Activated CD4-positive, alpha-beta T cell treated with anti-CD3 and anti-CD28 coated beads for 36 hours (primary cell): ENCODE data around the gene RNU2-1. TPM values are rescaled to one million over a fixed set of nuclear protein-coding genes. Genes with fewer than 3 reads are reported as not detected.
"Not testable (repeated sequence)": the region's sequence is repeated elsewhere in the genome, so short reads cannot be mapped to it uniquely, and the experiment has no call there.

Experiments
- ATAC-seq: fragments of 200-7000 bp; cut with Tn5 transposase; one replicate; pipeline ENCODE4 v1.10.0; 2021; ENCODE audit warnings: mild to moderate bottlenecking, moderate library complexity
- CTCF ChIA-PET: fragments of 350-600 bp; sonication (Branson Sonifier 250); formaldehyde crosslinking; loops from one replicate; lab custom pipeline; 2021; ENCODE audit warnings: antibody characterized with exemption; lab: Charles Lee
- POLR2A ChIA-PET: fragments of 350-600 bp; sonication (Branson Sonifier 250); formaldehyde crosslinking; loops from one replicate; lab custom pipeline; 2021; ENCODE audit warnings: antibody characterized with exemption, inconsistent platforms; lab: Charles Lee
- DNase-seq: peaks from one replicate; pipeline ENCODE4 v3.0.0-alpha.2; 2020
- H3K27ac Mint-ChIP-seq: one replicate; pipeline ENCODE4 v1.8.0; 2021; ENCODE audit warnings: mixed read lengths
- H3K27me3 Mint-ChIP-seq: one replicate; pipeline ENCODE4 v1.8.0; 2021; ENCODE audit warnings: mixed read lengths
- H3K36me3 Mint-ChIP-seq: one replicate; pipeline ENCODE4 v1.8.0; 2021; ENCODE audit warnings: low read depth, mixed read lengths
- H3K4me1 Mint-ChIP-seq: one replicate; pipeline ENCODE4 v1.8.0; 2021; ENCODE audit warnings: mixed read lengths
- H3K4me3 Mint-ChIP-seq: one replicate; pipeline ENCODE4 v1.8.0; 2021; ENCODE audit warnings: mild to moderate bottlenecking, moderate library complexity, mixed read lengths
- H3K9me3 Mint-ChIP-seq: one replicate; pipeline ENCODE4 v1.8.0; 2021; ENCODE audit warnings: low read depth, mixed read lengths
- intact Hi-C, 2 experiments: fragments of 100-400 bp; cut with DNase I in 1 of 2; cut with micrococcal nuclease in 1 of 2; formaldehyde crosslinking; loops; one replicate each; pipeline versions ENCODE4 v1.14.2 to v1.15.1; 2022 to 2024; cut with DNase I, micrococcal nuclease
- total RNA-seq, 2 experiments: library from RNA; stranded (reverse); gene quantifications; one replicate each; pipeline ENCODE4 v1.2.3, GENCODE V29; 2021

Gene RNU2-1
- total RNA-seq, 2 experiments from 2014 or later = 2,288 to 7,298 TPM

- H3K36me3 Mint-ChIP-seq, DNase-seq, H3K27ac Mint-ChIP-seq, H3K4me3 Mint-ChIP-seq, H3K9me3 Mint-ChIP-seq, H3K27me3 Mint-ChIP-seq, ATAC-seq, POLR2A ChIA-PET, H3K4me1 Mint-ChIP-seq, CTCF ChIA-PET, intact Hi-C loops: not testable (repeated sequence)
Observed at GRCh38 chr17:43228020-43228782, 5.6 kb downstream of the RNU2-1 start, which contains the start of gene CCDC200. Gene CCDC200, minus strand, starts transcription at chr17:43228623. Its CDS starts 69 bp downstream, at chr17:43228554.

- CTCF ChIA-PET = interaction anchor here (0.7 kb wide), 2 partner anchors 89 to 403 kb away, joined by 3 to 4 read pairs; no protein-coding TSS in a partner anchor
- H3K27me3 Mint-ChIP-seq = no peaks in the 10 kb centered on the region
- intact Hi-C loops = no loop called here
- H3K4me1 Mint-ChIP-seq = peaks cover under 1% of the 10 kb centered on the region
- DNase-seq (no peak), ATAC-seq (no peak)
- POLR2A ChIA-PET = interaction anchor here (0.9 to 1.1 kb wide), 3 partner anchors 14 to 90 kb away, joined by 3 to 5 read pairs (median 3); no protein-coding TSS in a partner anchor
- no peak overlapping the region for H3K4me3 Mint-ChIP-seq
- H3K36me3 Mint-ChIP-seq = peaks cover 2% of the 10 kb centered on the region
- no peaks in the 10 kb centered on the region for H3K9me3 Mint-ChIP-seq
- H3K27ac Mint-ChIP-seq = no peak overlapping the region
Observed at GRCh38 chr17:43226393-43226792, 7.4 kb downstream of the RNU2-1 start.

GRCh38 chr17:43224146-43224705, 9.6 kb downstream of the RNU2-1 start:
- ChIA-PET POLR2A (no interaction called here), CTCF (interaction anchor here (0.7 kb wide), 1 partner anchor 228 kb away, joined by 3 read pairs; no protein-coding TSS in a partner anchor)
- Mint-ChIP-seq H3K27ac (no peak overlapping the region), H3K4me1 (peaks cover 3% of the 10 kb centered on the region), H3K27me3 (no peaks in the 10 kb centered on the region), H3K9me3 (no peaks in the 10 kb centered on the region), H3K4me3 (no peak overlapping the region), H3K36me3 (peaks cover 2% of the 10 kb centered on the region)
- intact Hi-C loops = loop anchor here in 1 of 2 experiments (5.0 kb wide), 1 partner anchor 93 kb away; no protein-coding TSS in a partner anchor
- no peak for ATAC-seq
- no peak for DNase-seq

GRCh38 chr17:43220511-43221125, 13.2 kb downstream of the RNU2-1 start:
- peaks cover 20% of the 10 kb centered on the region for H3K4me1 Mint-ChIP-seq
- ATAC-seq (no peak), DNase-seq (no peak)
- no peaks in the 10 kb centered on the region for H3K9me3 Mint-ChIP-seq
- ChIA-PET CTCF (no interaction called here), POLR2A (interaction anchor here (1.1 kb wide), 1 partner anchor 49 kb away, joined by 3 read pairs; no protein-coding TSS in a partner anchor)
- peaks cover 13% of the 10 kb centered on the region for H3K36me3 Mint-ChIP-seq
- no peak overlapping the region for H3K4me3 Mint-ChIP-seq
- H3K27me3 Mint-ChIP-seq = no peaks in the 10 kb centered on the region
- intact Hi-C loops = loop anchor here in 1 of 2 experiments (5.0 kb wide), 1 partner anchor 97 kb away; no protein-coding TSS in a partner anchor
- H3K27ac Mint-ChIP-seq = no peak overlapping the region

- POLR2A ChIA-PET = interaction anchor here (1.1 kb wide), 1 partner anchor 48 kb away, joined by 3 read pairs; no protein-coding TSS in a partner anchor
- H3K36me3 Mint-ChIP-seq = peaks cover 17% of the 10 kb centered on the region
- DNase-seq = no peak
- peaks cover 20% of the 10 kb centered on the region for H3K4me1 Mint-ChIP-seq
- no peaks in the 10 kb centered on the region for H3K9me3 Mint-ChIP-seq
- ATAC-seq = no peak
- CTCF ChIA-PET = interaction anchor here (1.0 kb wide), 1 partner anchor 89 kb away, joined by 3 read pairs; no protein-coding TSS in a partner anchor
- H3K27me3 Mint-ChIP-seq = no peaks in the 10 kb centered on the region
- no peak overlapping the region for H3K4me3 Mint-ChIP-seq
- no peak overlapping the region for H3K27ac Mint-ChIP-seq
- intact Hi-C loops = loop anchor here in 1 of 2 experiments (5.0 kb wide), 1 partner anchor 97 kb away; no protein-coding TSS in a partner anchor
Observed at GRCh38 chr17:43219746-43220380, 13.9 kb downstream of the RNU2-1 start.

GRCh38 chr17:43219001-43219400, 14.8 kb downstream of the RNU2-1 start:
- DNase-seq = no peak
- Mint-ChIP-seq H3K27ac (no peak overlapping the region), H3K4me3 (no peak overlapping the region), H3K4me1 (peaks cover 20% of the 10 kb centered on the region), H3K36me3 (peaks cover 19% of the 10 kb centered on the region), H3K9me3 (no peaks in the 10 kb centered on the region), H3K27me3 (no peaks in the 10 kb centered on the region)
- intact Hi-C loops = no loop called here
- no peak for ATAC-seq
- POLR2A ChIA-PET = interaction anchor here (1.2 kb wide), 1 partner anchor 30 kb away, joined by 3 read pairs; no protein-coding TSS in a partner anchor
- CTCF ChIA-PET = interaction anchor here (0.5 to 0.8 kb wide), 3 partner anchors 103 to 162 kb away, joined by 3 read pairs; no protein-coding TSS in a partner anchor

GRCh38 chr17:43217614-43218087, 16.1 kb downstream of the RNU2-1 start:
- ATAC-seq = peak; percentile 95
- Mint-ChIP-seq H3K9me3 (no peaks in the 10 kb centered on the region), H3K4me1 (peaks cover 33% of the 10 kb centered on the region), H3K27ac (peak overlapping the region; percentile 71), H3K27me3 (no peaks in the 10 kb centered on the region), H3K4me3 (peak overlapping the region; percentile 44), H3K36me3 (peaks cover 21% of the 10 kb centered on the region)
- intact Hi-C loops = loop anchor here in 1 of 2 experiments (1.0 kb wide), 1 partner anchor 98 kb away; no protein-coding TSS in a partner anchor
- ChIA-PET POLR2A (interaction anchor here (0.6 to 2.9 kb wide), 6 partner anchors 18 to 1118 kb away, joined by 3 to 30 read pairs (median 4); no protein-coding TSS in a partner anchor), CTCF (interaction anchor here (0.6 to 2.0 kb wide), 2 partner anchors 17 to 220 kb away, joined by 4 to 6 read pairs; partner anchors contain the start of gene RPL27)
- peak; percentile 59 for DNase-seq

GRCh38 chr17:43216762-43217613, 16.8 kb downstream of the RNU2-1 start:
- CTCF ChIA-PET = interaction anchor here (0.6 to 2.0 kb wide), 4 partner anchors 17 to 219 kb away, joined by 3 to 6 read pairs (median 4); partner anchors contain the start of gene RPL27

GRCh38 chr17:43216369-43216761, 17.4 kb downstream of the RNU2-1 start:
- DNase-seq (no peak), ATAC-seq (no peak)
- peaks cover 23% of the 10 kb centered on the region for H3K36me3 Mint-ChIP-seq
- ChIA-PET CTCF (interaction anchor here (1.0 kb wide), 1 partner anchor 18 kb away, joined by 4 read pairs; no protein-coding TSS in a partner anchor), POLR2A (interaction anchor here (0.6 to 2.9 kb wide), 3 partner anchors 100 to 744 kb away, joined by 3 to 30 read pairs (median 3); no protein-coding TSS in a partner anchor)
- H3K27me3 Mint-ChIP-seq = no peaks in the 10 kb centered on the region
- intact Hi-C loops = no loop called here
- no peak overlapping the region for H3K27ac Mint-ChIP-seq
- no peak overlapping the region for H3K4me3 Mint-ChIP-seq
- peaks cover 39% of the 10 kb centered on the region for H3K4me1 Mint-ChIP-seq
- H3K9me3 Mint-ChIP-seq = no peaks in the 10 kb centered on the region

More at GRCh38 chr17:43216762-43217613, 16.8 kb downstream of the RNU2-1 start:
- peaks cover 40% of the 10 kb centered on the region for H3K4me1 Mint-ChIP-seq
- peak overlapping the region; percentile 71 for H3K27ac Mint-ChIP-seq
- POLR2A ChIA-PET = interaction anchor here (0.6 to 2.9 kb wide), 5 partner anchors 45 to 745 kb away, joined by 3 to 30 read pairs (median 4); no protein-coding TSS in a partner anchor
- H3K36me3 Mint-ChIP-seq = peaks cover 23% of the 10 kb centered on the region
- no peaks in the 10 kb centered on the region for H3K9me3 Mint-ChIP-seq
- H3K27me3 Mint-ChIP-seq = no peaks in the 10 kb centered on the region
- DNase-seq (no peak), ATAC-seq (peak; percentile 5)
- intact Hi-C loops = loop anchor here in 1 of 2 experiments (1.0 kb wide), 1 partner anchor 98 kb away; no protein-coding TSS in a partner anchor
- H3K4me3 Mint-ChIP-seq = no peak overlapping the region
